MG63 (cell line): ENCODE data around the gene CD47. TPM values are rescaled to one million over a fixed set of nuclear protein-coding genes. Genes with fewer than 3 reads are reported as not detected.

Experiments used
- DNase-seq: peaks from one replicate; pipeline ENCODE4 v3.0.0-alpha.2; 2020
- H3K27me3 ChIP-seq: fragments of 250-450 bp; sonication (Bioruptor Pico); 2 replicates; pipeline ENCODE4 v1.5.1; 2020; ENCODE audit warnings: mild to moderate bottlenecking, moderate library complexity
- H3K36me3 ChIP-seq: fragments of 250-450 bp; sonication (Bioruptor Pico); 2 replicates; pipeline ENCODE4 v1.5.1; 2020; ENCODE audit warnings: mild to moderate bottlenecking, moderate library complexity
- H3K4me3 ChIP-seq: fragments of 250-450 bp; sonication (Bioruptor Pico); 2 replicates; pipeline ENCODE4 v1.5.1; 2020; ENCODE audit warnings: mild to moderate bottlenecking, moderate library complexity
- H3K9me3 ChIP-seq: fragments of 250-450 bp; sonication (Bioruptor Pico); 2 replicates; pipeline ENCODE4 v1.5.1; 2020; ENCODE audit warnings: mild to moderate bottlenecking, moderate library complexity
- total RNA-seq: library from RNA; depleted of rRNA; stranded (reverse); fragments of >200 nt; shearing (Covaris generic); gene quantifications from 2 replicates; pipeline ENCODE4 v1.2.3, GENCODE V29; 2014; ENCODE audit warnings: low replicate concordance

CD47 gene
- total RNA-seq, 1 experiment from 2014 or later: 69.0 TPM

DNA sequence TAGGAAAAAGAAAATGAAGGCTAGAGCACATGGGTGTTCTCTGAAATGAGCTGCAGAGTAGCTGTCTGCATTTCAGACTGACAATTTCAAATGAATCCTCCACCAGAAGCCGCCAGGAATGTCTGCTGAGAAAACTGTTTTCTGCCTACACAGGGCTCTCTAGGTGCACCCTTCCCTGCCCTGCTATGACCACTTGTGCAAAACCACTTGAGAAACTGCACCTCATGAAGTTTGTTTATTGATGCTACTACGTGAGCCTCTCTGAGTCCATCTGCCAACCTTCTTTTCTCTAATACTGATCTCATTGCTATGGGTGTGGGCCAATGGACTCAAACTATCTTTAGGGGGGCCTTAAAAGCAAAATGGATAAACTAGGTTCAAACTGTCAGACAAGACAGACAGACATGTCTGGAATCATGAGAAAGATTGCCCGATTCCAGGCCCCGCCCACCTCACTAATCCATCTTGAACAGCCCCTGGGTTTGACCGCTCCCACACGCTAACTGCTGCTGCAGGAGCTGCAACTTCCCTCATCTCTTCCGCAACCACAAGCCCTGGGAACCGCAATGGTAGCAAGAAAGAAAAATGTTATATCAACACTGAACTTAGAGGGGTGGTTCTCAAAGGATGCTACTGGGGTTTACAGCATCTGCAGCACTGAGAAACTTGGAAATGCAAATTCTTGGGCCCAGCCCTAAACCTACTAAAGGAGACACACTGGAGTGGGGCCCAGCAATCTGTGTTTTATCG is 9.0 kb upstream of the CD47 start:
- no peak for DNase-seq
- Histone ChIP-seq H3K4me3 (no peak overlapping the region), H3K27me3 (no peaks in the 10 kb centered on the region), H3K9me3 (no peaks in the 10 kb centered on the region), H3K36me3 (no peaks in the 10 kb centered on the region)

DNA sequence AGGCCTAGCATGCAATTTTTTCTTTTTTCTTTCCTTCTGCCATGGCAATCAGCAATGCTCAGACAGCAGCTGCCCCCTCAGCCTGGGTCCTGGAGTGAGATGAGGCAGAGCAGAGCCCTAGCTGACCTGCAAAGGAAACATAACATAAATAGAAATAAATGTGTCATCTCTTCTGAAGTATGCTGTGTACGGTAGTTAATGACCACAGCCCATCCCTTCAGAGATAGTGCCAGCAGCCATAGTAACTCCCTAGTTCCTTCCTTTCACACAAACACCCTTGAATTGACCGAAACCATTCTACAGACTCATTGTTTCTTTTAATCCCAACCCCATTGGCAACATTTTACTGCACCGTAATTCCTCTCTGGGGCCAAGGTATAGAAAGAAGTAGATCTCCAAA is 8.4 kb upstream of the CD47 start:
- no peaks in the 10 kb centered on the region for H3K27me3 ChIP-seq
- no peaks in the 10 kb centered on the region for H3K9me3 ChIP-seq
- no peak overlapping the region for H3K4me3 ChIP-seq
- no peaks in the 10 kb centered on the region for H3K36me3 ChIP-seq
- DNase-seq: peak; percentile 48

DNA sequence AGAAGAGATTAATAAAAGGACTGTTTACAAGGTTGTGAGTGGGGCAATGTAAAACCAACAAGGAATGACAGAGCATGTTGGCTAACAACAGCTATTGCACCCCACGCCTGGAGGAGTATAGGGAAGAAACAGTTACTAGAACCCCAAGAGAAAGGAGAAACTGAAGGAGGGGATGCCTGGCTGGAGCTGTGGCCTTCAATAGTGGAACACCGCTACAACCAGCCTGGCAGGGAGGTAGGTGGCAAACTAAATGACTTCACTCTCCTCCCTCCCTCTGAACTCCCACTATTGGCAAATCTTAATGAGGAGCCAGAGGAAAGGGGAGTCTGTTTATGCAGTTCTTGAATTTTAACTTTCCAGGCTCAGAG is 7.2 kb upstream of the CD47 start:
- H3K27me3 ChIP-seq: no peaks in the 10 kb centered on the region

DNA sequence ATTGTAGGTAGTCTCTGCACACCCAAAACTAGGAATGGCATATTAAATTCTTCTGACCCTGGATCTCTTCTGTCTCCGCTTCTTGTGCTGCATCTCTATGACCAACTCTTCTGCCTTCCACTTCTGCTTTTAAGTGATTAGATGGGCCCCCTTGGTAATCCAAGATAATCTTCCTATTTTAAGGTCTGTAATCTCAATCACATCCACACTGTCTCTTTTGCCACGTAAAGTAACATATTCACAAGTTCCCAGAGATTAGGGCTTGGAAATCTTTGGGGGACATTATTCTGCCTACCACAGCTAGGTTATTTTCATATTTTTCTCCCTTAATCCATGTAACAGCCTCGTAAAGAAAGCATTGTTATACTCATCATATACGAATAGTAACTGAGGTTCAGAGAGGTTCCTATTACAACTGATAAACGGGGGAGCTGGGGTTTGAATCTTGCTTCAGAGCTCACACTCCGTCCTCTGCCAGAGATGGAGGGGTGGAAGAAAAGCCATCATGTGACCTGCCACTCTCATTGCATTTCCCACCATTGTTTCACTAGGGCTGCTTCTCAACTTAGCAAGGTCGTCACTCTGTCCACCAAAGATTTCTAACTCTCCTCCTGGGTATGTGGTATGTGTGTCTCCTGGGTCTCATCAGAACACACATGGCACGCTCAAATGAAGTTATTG is 6.6 kb upstream of the CD47 start:
- no peak for DNase-seq

More for the DNA sequence above, 7.2 kb upstream of the CD47 start:
- H3K9me3 ChIP-seq: no peaks in the 10 kb centered on the region
- H3K36me3 ChIP-seq: no peaks in the 10 kb centered on the region
- DNase-seq: no peak
- H3K4me3 ChIP-seq: no peak overlapping the region

DNA sequence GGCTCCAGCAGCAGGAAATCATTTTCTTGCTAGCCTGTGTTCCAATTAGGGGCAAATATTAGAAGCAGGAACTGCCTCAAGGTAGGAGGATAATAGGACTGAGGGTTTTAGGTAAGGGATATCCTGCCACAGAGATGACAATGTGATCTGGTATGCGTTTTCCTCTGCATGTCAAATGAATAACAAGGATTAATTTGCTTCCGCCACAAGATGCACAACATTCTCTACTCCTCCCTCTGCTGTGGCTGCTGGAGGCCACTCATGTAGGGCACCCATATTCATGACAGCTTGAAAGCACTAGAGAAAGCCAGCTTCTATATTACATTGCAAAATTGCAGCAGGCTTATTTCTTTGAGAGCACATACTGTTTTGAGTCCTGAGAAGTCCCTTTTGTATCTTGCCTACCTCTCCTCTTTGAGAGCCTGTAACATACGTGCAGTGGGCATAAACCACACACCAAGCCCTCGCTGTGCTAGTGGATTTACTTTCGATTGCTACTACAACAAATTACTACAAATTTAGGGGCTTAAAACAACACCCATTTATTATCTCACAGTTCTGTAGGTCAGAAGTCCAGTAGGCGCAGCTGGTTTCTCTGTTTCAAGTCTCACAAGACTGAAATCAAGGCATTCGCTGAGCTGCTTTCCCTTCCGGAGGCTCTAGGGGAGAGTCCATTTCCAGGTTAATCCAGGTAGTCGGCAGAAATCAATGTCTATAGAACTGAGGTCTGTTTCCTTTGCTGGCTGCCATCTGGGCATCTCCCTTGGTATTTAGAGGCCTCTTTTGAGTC is 5.9 kb upstream of the CD47 start:
- Histone ChIP-seq H3K4me3 (no peak overlapping the region), H3K9me3 (no peaks in the 10 kb centered on the region), H3K36me3 (no peaks in the 10 kb centered on the region), H3K27me3 (no peaks in the 10 kb centered on the region)
- no peak for DNase-seq

More for the DNA sequence above, 6.6 kb upstream of the CD47 start:
- H3K9me3 ChIP-seq: no peaks in the 10 kb centered on the region
- no peaks in the 10 kb centered on the region for H3K36me3 ChIP-seq
- no peak overlapping the region for H3K4me3 ChIP-seq
- H3K27me3 ChIP-seq: no peaks in the 10 kb centered on the region

DNA sequence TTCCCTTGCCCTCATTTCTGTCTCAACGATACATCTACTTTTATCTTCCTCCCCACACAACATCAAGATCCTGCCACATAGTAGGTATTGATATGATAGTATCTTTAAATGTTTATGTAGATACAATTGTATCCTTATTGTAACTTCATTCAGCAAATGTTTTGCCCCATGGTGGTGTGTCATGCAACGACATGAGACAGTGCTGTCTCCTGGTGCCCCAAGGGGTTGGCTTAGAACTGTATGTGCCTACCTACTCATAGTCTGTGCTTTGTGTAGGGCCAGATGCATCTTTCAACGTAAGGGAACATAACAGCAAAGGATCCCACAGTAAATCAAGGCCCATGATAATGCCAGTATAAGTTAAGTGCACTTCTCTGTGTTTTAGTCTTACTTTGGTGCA is 2.8 kb upstream of the CD47 start:
- Histone ChIP-seq H3K4me3 (no peak overlapping the region), H3K9me3 (no peaks in the 10 kb centered on the region), H3K27me3 (no peaks in the 10 kb centered on the region), H3K36me3 (no peaks in the 10 kb centered on the region)
- no peak for DNase-seq

DNA sequence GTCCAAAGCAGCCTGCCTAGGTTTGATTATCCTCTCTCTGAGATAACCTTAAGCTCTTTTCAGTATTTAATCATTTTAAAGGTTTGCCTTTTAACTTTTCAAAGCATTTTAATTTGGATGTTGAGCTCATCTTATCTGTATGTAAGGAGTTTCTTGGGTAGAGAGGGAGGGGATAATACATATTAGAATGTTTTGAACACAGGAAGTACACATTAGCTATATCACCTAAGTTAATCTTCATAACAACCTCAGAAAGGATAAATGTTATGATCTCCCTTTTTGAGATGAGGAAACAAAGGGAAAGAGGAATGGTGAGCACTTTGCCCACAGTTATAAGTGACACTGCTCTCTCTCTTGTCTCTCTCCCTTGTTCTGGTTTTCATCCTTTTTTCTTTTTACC is 2.2 kb upstream of the CD47 start:
- DNase-seq: no peak
- Histone ChIP-seq H3K4me3 (no peak overlapping the region), H3K27me3 (no peaks in the 10 kb centered on the region), H3K9me3 (no peaks in the 10 kb centered on the region), H3K36me3 (no peaks in the 10 kb centered on the region)

DNA sequence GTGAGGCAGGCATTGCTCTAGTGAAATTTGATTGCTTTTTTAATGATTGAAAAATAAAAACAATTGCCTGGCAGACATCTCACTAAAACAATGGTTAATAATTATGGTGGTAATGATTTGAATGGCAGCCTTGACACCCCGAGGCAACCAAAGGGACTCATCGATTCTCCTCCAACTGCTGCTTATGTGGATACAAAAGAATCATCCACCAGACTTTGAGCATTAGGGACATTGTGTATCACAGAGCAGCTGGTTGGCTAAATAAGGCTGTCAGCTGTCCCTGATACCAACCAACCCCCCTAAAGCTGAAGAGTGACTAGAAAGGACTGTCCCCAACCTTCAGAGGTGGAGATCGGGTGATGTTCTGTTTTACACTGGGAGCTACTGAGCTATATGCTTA is 1.7 kb upstream of the CD47 start:
- no peaks in the 10 kb centered on the region for H3K27me3 ChIP-seq
- H3K4me3 ChIP-seq: no peak overlapping the region
- H3K36me3 ChIP-seq: no peaks in the 10 kb centered on the region
- H3K9me3 ChIP-seq: no peaks in the 10 kb centered on the region
- no peak for DNase-seq

DNA sequence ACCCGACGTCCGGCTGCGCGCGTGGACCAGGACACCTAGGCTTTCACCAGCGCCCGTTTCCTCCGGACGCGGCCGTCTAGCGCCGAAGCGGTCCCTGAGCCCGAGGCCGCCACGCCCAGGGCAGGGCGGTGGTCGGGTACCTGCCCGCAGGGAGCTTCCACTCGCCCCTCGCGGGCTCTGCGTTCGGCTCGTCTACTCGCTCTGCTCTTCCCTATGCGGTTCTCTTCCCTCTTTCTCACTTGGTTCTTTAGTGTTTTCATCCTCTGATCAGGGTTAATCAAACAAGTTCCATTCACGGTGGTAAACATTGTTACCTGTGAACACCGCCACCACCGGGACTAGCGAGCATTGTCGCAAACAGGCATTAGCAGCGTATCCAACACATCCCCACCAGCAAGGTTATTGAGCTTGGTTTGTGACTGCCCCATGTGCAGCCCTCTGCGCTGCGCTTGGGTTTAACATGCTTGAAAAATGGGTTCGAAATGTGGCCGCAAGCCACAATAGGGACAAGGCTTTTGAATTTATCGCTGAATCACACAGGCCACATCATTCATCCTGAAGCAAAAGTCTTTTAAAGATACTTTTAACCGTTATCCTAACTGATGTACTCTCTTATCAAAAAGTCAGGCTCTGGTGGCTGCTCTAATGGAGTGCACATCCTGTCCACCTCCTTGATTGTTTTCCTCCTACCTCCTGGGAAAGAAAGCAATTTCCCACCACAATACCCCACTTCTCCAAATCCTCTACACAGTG is 843 bp upstream of the CD47 start:
- H3K36me3 ChIP-seq: 0 out of 2 replicates have a peak, but pooled peaks cover 3% of the 10 kb centered on the region
- H3K4me3 ChIP-seq: peak overlapping the region; percentile 83
- H3K9me3 ChIP-seq: no peaks in the 10 kb centered on the region
- H3K27me3 ChIP-seq: no peaks in the 10 kb centered on the region
- no peak for DNase-seq

DNA sequence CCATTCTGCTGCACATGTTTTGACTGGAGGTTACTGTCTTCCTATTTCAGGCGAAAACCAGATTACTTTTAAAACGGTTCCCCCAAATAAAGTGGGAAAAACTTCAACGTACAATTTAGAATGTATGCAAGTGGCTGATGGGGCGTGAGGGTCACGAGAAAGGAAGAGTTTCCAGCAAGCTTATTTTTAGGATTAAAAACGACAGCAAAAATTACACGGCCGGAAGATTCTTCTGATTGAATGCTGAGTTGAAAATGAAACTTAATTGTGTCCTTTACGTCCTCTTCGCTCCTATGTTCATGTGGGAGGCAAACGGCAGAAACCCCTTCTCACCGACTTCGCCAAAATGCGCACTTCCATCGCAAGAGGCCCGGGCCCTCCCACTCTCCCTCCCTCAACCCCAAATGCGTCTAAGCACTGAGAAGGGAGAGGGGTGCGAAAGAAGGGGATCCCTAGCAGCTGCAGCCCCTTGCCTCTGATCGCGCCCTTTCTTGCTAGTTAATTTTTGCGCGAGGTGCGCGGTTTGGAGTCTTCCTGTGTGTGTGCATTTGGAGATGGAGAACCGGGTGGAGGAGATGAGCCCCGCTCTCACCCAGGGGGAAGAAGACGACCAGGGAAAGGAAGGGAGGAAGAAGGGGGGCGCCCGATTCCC is 656 bp downstream of the CD47 start:
- Histone ChIP-seq H3K27me3 (no peaks in the 10 kb centered on the region), H3K9me3 (no peaks in the 10 kb centered on the region), H3K4me3 (peak overlapping the region; percentile 83), H3K36me3 (peaks cover 10% of the 10 kb centered on the region)
- peak; percentile 42 for DNase-seq

DNA sequence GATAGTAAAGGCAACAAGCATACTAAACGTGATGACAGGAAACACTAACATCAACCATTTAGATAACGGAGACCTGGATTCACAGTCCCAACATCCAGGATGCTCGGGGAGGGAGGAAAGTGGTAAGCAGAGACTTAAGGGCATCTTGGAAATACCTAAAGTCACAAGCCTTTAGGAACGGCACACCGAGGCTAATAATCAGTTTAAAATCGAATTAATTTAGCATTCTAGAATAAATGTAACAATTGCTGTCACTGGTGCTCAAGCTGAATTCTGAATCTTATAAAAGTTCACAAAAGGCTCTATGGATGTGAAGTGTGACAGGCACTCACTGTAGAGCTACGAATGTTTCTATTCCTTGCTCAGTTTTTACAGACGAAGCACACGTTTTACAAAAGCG is 1.3 kb downstream of the CD47 start:
- Histone ChIP-seq H3K9me3 (no peaks in the 10 kb centered on the region), H3K36me3 (peaks cover 10% of the 10 kb centered on the region), H3K4me3 (peak overlapping the region; percentile 83), H3K27me3 (no peaks in the 10 kb centered on the region)
- DNase-seq: no peak

DNA sequence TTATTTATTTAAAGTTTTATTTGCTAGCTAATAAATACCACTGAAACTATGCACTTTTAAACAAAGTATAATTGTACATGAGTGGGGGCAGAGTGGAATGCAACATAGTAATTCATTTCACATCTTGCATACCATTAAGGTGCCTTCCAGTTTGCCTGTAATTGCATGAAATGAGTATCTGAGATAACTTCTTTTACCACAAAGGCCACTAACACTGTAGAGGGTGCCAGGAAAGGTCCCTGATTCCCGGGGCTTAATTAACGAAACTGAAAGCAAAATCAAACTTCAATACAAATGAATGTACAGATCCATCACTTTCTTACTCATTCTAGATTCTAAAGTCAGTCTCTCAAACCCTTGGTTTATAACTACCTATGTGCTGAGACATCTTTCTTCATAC is 2.1 kb downstream of the CD47 start:
- H3K4me3 ChIP-seq: peak overlapping the region; percentile 83
- peaks cover 10% of the 10 kb centered on the region for H3K36me3 ChIP-seq
- H3K27me3 ChIP-seq: no peaks in the 10 kb centered on the region
- no peak for DNase-seq
- no peaks in the 10 kb centered on the region for H3K9me3 ChIP-seq

DNA sequence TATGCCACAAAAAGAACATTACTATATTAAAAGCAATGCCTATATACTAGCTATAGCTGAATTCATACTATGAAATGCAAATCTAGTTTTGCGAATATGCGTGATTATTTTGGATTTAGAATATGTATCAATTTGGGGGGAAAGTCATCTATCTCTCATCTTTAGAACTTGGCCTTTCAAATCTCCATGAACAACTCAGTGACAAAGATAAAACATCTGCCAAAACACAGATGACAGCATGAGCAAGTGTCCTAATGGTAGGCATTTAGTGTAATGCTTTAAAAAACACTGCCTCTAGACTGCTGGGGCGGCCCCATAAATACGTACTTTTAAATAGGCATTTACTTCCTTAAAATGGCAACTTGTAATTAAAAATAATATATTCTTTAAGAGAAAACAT is 2.7 kb downstream of the CD47 start:
- Histone ChIP-seq H3K27me3 (no peaks in the 10 kb centered on the region), H3K4me3 (peak overlapping the region; percentile 83), H3K36me3 (peaks cover 10% of the 10 kb centered on the region), H3K9me3 (no peaks in the 10 kb centered on the region)
- DNase-seq: no peak

DNA sequence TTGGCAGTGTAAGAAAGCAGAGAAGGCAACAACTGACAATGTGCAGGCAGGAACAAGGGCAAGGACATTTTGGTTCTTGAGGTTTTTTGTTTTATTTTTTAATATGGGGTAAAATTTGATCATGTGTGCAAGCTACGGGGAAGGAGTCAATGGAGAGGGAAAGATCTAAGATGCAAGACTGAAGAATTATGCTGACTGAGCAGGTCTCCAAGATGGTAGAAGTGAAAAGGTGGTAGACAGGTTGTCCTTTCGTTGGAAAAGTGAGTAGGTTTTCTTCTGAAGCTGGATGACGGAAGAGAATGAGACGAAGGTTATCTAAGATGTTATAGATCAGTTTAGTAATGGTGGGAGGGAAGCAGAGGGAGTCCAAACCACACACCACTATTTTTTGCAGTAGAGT is 4.2 kb downstream of the CD47 start:
- no peaks in the 10 kb centered on the region for H3K27me3 ChIP-seq
- no peak for DNase-seq
- no peak overlapping the region for H3K4me3 ChIP-seq
- H3K9me3 ChIP-seq: no peaks in the 10 kb centered on the region
- H3K36me3 ChIP-seq: peaks cover 10% of the 10 kb centered on the region

DNA sequence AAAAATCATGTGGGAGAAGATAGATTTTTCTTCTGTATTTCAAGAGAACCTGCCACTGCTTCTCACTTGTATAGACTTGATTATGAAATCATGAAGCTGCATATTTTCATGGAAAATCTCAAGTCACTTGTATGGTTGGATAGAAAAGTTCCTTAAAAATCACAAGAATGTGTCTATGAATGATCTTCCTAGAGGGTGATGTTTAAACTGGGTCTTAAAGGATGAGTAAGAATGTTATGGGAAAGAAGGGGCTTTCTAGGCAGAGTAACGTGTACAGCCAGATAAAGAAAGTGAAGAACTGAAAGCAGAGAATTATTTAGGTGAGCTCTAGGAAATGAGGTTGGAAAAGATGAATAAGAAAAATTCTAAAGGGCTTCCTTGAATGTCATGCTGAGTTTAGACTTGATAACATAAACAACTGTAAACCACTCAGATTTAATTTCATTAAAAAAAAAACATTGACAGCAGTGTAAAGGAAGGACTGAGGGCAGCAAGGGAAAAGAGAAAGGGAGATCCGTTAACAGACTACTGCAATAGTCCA is 5.0 kb downstream of the CD47 start:
- no peak overlapping the region for H3K4me3 ChIP-seq
- peaks cover 10% of the 10 kb centered on the region for H3K36me3 ChIP-seq
- H3K9me3 ChIP-seq: no peaks in the 10 kb centered on the region
- no peaks in the 10 kb centered on the region for H3K27me3 ChIP-seq
- no peak for DNase-seq

DNA sequence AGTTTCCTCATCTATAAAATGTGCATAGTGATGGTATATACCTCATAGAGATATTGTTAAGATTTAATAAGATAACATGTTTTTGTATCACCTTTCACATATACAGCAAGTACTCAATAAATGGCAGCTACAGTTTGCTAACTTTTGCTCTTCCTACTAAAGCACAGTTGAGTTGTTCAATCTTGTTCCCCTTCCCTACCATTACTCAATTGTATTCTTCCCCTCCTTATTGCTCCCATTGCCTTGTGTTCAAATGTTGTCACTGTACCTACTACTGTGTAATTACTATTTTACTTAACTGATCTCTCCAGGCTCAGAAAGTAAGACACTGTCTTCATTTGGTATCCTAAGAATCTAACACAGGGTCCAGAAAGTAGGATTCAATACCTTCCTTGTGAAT is 5.5 kb downstream of the CD47 start:
- peaks cover 10% of the 10 kb centered on the region for H3K36me3 ChIP-seq
- no peaks in the 10 kb centered on the region for H3K27me3 ChIP-seq
- no peak for DNase-seq
- H3K4me3 ChIP-seq: no peak overlapping the region
- H3K9me3 ChIP-seq: no peaks in the 10 kb centered on the region
